DOHH2 (cell line): ENCODE measurements around the gene FNDC10.

Source experiments
- EZH2phosphoT487 ChIP-seq: fragments of 200-600 bp; sonication (generic); IDR thresholded peaks from 2 replicates; pipeline ENCODE4 v1.6.1; 2017; ENCODE audit warnings: borderline replicate concordance, mild to moderate bottlenecking, antibody characterized with exemption, low read length, moderate library complexity, mixed read lengths
- TF ChIP-seq, protein P1 (sequence below): fragments of 200-600 bp; sonication (generic); IDR thresholded peaks from one replicate; pipeline ENCODE4 v1.5.1; 2014; ENCODE audit warnings: antibody characterized with exemption, mild to moderate bottlenecking, low read depth, low read length; ENCODE audit not compliant: poor library complexity, severe bottlenecking

DNA sequence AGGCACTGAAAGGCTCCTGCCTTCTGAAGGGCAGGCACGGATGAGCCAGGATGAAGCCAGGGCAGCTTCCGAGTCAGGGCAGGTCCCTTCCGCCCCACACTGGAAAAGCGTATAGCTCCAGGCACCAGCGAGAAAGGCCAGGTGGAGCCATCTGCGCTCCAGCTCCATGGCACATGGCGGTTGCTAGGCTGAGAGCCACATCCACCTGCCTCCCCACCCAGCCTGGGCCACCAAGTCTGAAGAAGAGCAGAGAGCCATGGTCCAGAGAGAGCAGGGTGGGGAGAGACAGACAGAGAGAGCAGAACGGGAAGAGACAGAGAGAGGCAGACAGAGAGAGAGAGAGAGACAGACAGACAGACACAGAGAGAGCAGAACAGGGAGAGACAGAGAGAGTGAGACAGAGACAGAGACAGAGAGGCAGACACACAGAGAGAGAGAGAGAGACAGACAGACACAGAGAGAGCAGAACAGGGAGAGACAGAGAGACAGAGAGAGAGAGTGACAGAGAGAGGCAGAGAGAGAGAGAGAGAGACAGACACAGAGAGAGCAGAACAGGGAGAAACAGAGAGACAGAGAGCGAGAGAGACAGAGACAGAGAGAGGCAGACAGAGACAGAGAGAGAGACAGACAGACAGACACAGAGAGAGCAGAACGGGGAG, 5.2 kb downstream of the FNDC10 start:
- TF ChIP-seq, protein P1, sequence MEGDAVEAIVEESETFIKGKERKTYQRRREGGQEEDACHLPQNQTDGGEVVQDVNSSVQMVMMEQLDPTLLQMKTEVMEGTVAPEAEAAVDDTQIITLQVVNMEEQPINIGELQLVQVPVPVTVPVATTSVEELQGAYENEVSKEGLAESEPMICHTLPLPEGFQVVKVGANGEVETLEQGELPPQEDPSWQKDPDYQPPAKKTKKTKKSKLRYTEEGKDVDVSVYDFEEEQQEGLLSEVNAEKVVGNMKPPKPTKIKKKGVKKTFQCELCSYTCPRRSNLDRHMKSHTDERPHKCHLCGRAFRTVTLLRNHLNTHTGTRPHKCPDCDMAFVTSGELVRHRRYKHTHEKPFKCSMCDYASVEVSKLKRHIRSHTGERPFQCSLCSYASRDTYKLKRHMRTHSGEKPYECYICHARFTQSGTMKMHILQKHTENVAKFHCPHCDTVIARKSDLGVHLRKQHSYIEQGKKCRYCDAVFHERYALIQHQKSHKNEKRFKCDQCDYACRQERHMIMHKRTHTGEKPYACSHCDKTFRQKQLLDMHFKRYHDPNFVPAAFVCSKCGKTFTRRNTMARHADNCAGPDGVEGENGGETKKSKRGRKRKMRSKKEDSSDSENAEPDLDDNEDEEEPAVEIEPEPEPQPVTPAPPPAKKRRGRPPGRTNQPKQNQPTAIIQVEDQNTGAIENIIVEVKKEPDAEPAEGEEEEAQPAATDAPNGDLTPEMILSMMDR, result no peak
- no peak for TF ChIP-seq EZH2phosphoT487
